H1 (cell line): ENCODE data around the gene TGFBRAP1. TPM values are rescaled to one million over a fixed set of nuclear protein-coding genes. Genes with fewer than 3 reads are reported as not detected.

Source experiments
- ATF3 ChIP-seq: IDR thresholded peaks from 2 replicates; pipeline ENCODE4 v1.6.1; 2011; ENCODE audit warnings: low read depth, mild to moderate bottlenecking, low read length; ENCODE audit not compliant: insufficient read depth
- CBX8 ChIP-seq: fragments of 300-800, 300-1000 bp; sonication (generic); IDR thresholded peaks from 2 replicates; pipeline ENCODE4 v1.7.1; 2016; ENCODE audit warnings: low read depth, low read length, borderline replicate concordance
- CREB1 ChIP-seq: IDR thresholded peaks from 2 replicates; pipeline ENCODE4 v1.6.1; 2012; ENCODE audit warnings: inconsistent platforms
- HDAC2 ChIP-seq, 2 experiments: fragments of 300-600 bp in 1 of 2; sonication (generic) in 1 of 2; IDR thresholded peaks; 2 replicates each; pipeline ENCODE4 v1.6.1; 2011 to 2012; ENCODE audit warnings: low read depth in 2 of 2, low read length in 2 of 2, mild to moderate bottlenecking in 2 of 2, moderate library complexity in 2 of 2, borderline replicate concordance in 1 of 2, inconsistent platforms in 1 of 2
- MAX ChIP-seq: IDR thresholded peaks from 2 replicates; pipeline ENCODE4 v1.6.1; 2012; ENCODE audit warnings: inconsistent platforms
- PHF8 ChIP-seq: fragments of 200-600 bp; sonication (generic); conservative IDR thresholded peaks from 2 replicates; pipeline ENCODE4 v1.7.1; 2012; ENCODE audit warnings: low read depth, mild to moderate bottlenecking, inconsistent platforms, low read length, moderate library complexity
- SAP30 ChIP-seq: fragments of 300-600 bp; sonication (generic); IDR thresholded peaks from 2 replicates; pipeline ENCODE4 v1.7.1; 2012; ENCODE audit warnings: low read length, moderate library complexity, mild to moderate bottlenecking, inconsistent platforms; ENCODE audit not compliant: insufficient read depth, insufficient replicate concordance
- polyA plus RNA-seq, 7 experiments: library from polyadenylated mRNA; depleted of rRNA in 3 of 7; stranded (reverse) in 5 of 7; unstranded in 2 of 7; fragments of >200 nt in 5 of 7; fragments of 200-250 nt in 2 of 7; gene quantifications; 1 replicate in 5 of 7; 2 replicates in 1 of 7; 4 replicates in 1 of 7; pipeline versions ENCODE4 v1.2.1 to v1.2.3, GENCODE V29; 2011 to 2013; ENCODE audit warnings: missing spikeins in 2 of 7, mixed read lengths in 2 of 7
- total RNA-seq: library from RNA; stranded (reverse); fragmentation: NEBNext Ultra II Directional; extraction: Animal tissue kit (Norgen Biotek cat#: 25700); gene quantifications from 2 replicates; pipeline ENCODE4 v1.2.1, GENCODE V29; 2021
- TF ChIP-seq, protein P1 (sequence below): fragments of 300-600 bp; sonication (generic); IDR thresholded peaks from 2 replicates; pipeline ENCODE4 v1.7.1; 2012; ENCODE audit warnings: low read length, moderate library complexity, mild to moderate bottlenecking, inconsistent platforms; ENCODE audit not compliant: insufficient replicate concordance

TGFBRAP1 gene
- total and polyA plus RNA-seq, 2 of the 8 experiments (the other 6 are each of a cell fraction or from before 2014, with no cell fraction given) = 11.2 to 20.2 TPM

DNA sequence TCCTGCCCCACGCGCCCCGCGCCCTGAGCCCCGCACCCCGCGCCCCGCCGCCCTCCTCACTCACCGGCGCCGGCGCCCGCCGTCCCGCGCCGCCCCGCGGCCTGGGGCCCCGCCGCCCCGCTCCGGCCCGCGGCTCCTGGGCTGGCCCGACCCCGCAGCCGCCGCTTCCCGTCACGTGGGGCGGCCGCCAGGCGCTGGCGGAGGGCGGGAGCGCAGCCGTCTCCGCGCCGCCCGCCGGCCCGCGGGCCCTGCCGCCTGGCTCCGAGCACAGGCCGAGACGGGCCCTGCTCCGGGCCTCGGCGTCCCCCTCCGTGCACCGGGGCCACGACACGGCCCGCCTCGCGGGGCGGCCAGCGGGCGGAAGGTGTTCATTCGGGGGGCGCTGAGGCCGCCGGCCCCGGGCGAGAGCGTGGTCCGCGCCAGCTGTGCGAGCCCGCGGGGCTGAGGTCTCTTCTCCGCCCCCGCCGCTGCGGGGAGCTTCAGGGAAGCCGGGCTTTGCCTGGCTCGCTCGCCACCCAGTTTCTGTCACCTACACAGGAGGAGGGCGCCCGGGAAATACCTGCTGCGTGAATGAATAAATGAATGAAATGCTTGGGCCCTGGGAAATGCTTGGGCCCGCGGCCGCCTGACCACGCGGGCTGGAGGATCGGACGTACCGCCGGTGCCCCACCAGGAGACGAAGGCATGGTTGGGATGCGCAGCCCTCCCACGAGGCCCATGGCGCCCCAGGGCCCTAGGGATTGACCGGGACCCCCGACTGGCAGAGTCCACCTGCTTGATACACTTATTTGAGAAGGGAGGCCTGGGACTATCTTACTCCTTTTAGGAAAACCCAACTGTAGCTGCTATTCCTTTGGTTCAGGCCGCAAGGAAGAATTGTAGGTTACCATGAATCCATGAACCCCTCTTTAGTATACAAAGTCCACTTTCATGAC is at the start of gene TGFBRAP1 (continued):
- TF ChIP-seq, protein P1, sequence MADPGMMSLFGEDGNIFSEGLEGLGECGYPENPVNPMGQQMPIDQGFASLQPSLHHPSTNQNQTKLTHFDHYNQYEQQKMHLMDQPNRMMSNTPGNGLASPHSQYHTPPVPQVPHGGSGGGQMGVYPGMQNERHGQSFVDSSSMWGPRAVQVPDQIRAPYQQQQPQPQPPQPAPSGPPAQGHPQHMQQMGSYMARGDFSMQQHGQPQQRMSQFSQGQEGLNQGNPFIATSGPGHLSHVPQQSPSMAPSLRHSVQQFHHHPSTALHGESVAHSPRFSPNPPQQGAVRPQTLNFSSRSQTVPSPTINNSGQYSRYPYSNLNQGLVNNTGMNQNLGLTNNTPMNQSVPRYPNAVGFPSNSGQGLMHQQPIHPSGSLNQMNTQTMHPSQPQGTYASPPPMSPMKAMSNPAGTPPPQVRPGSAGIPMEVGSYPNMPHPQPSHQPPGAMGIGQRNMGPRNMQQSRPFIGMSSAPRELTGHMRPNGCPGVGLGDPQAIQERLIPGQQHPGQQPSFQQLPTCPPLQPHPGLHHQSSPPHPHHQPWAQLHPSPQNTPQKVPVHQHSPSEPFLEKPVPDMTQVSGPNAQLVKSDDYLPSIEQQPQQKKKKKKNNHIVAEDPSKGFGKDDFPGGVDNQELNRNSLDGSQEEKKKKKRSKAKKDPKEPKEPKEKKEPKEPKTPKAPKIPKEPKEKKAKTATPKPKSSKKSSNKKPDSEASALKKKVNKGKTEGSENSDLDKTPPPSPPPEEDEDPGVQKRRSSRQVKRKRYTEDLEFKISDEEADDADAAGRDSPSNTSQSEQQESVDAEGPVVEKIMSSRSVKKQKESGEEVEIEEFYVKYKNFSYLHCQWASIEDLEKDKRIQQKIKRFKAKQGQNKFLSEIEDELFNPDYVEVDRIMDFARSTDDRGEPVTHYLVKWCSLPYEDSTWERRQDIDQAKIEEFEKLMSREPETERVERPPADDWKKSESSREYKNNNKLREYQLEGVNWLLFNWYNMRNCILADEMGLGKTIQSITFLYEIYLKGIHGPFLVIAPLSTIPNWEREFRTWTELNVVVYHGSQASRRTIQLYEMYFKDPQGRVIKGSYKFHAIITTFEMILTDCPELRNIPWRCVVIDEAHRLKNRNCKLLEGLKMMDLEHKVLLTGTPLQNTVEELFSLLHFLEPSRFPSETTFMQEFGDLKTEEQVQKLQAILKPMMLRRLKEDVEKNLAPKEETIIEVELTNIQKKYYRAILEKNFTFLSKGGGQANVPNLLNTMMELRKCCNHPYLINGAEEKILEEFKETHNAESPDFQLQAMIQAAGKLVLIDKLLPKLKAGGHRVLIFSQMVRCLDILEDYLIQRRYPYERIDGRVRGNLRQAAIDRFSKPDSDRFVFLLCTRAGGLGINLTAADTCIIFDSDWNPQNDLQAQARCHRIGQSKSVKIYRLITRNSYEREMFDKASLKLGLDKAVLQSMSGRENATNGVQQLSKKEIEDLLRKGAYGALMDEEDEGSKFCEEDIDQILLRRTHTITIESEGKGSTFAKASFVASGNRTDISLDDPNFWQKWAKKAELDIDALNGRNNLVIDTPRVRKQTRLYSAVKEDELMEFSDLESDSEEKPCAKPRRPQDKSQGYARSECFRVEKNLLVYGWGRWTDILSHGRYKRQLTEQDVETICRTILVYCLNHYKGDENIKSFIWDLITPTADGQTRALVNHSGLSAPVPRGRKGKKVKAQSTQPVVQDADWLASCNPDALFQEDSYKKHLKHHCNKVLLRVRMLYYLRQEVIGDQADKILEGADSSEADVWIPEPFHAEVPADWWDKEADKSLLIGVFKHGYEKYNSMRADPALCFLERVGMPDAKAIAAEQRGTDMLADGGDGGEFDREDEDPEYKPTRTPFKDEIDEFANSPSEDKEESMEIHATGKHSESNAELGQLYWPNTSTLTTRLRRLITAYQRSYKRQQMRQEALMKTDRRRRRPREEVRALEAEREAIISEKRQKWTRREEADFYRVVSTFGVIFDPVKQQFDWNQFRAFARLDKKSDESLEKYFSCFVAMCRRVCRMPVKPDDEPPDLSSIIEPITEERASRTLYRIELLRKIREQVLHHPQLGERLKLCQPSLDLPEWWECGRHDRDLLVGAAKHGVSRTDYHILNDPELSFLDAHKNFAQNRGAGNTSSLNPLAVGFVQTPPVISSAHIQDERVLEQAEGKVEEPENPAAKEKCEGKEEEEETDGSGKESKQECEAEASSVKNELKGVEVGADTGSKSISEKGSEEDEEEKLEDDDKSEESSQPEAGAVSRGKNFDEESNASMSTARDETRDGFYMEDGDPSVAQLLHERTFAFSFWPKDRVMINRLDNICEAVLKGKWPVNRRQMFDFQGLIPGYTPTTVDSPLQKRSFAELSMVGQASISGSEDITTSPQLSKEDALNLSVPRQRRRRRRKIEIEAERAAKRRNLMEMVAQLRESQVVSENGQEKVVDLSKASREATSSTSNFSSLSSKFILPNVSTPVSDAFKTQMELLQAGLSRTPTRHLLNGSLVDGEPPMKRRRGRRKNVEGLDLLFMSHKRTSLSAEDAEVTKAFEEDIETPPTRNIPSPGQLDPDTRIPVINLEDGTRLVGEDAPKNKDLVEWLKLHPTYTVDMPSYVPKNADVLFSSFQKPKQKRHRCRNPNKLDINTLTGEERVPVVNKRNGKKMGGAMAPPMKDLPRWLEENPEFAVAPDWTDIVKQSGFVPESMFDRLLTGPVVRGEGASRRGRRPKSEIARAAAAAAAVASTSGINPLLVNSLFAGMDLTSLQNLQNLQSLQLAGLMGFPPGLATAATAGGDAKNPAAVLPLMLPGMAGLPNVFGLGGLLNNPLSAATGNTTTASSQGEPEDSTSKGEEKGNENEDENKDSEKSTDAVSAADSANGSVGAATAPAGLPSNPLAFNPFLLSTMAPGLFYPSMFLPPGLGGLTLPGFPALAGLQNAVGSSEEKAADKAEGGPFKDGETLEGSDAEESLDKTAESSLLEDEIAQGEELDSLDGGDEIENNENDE = no peak
- TF ChIP-seq HDAC2 (IDR thresholded peaks at IDR 0.05; ENCODE audit: borderline replicate concordance in 1 of 2, low read depth in 2 of 2, low read length in 2 of 2) = no peak
- no peak for TF ChIP-seq SAP30
- peak; percentile 79 for TF ChIP-seq MAX
- TF ChIP-seq PHF8 = peak; percentile 79
- TF ChIP-seq CREB1 = no peak
- no peak for TF ChIP-seq CBX8
- no peak for TF ChIP-seq ATF3
